SK-N-SH treated with all-trans-retinoic acid at 6 μM for 48 hours (cell line): ENCODE measurements around the gene PHACTR4.

ENCODE experiments used
- ATAC-seq: fragments of 200-7000 bp; cut with Tn5 transposase; 3 replicates; pipeline ENCODE4 v1.9.1; 2020; ENCODE audit warnings: mild to moderate bottlenecking, moderate library complexity
- ARNTL ChIP-seq: fragments of 450-650 bp; formaldehyde crosslinking; IDR thresholded peaks from 2 replicates; pipeline ENCODE4 v1.5.0; 2020; ENCODE audit warnings: low read depth, mild to moderate bottlenecking, moderate library complexity, borderline replicate concordance
- BACH2 ChIP-seq: fragments of 250-450 bp; sonication (Bioruptor Pico); IDR thresholded peaks from 2 replicates; pipeline ENCODE4 v1.9.0; 2021; ENCODE audit warnings: mild to moderate bottlenecking, borderline replicate concordance
- CREB5 ChIP-seq: fragments of 250-450 bp; sonication (Bioruptor Pico); IDR thresholded peaks from 2 replicates; pipeline ENCODE4 v1.5.1; 2020; ENCODE audit warnings: low read depth, mild to moderate bottlenecking, moderate library complexity
- CSDC2 ChIP-seq: fragments of 250-450 bp; sonication (Bioruptor Pico); IDR thresholded peaks from 2 replicates; pipeline ENCODE4 v1.5.0; 2020; ENCODE audit warnings: mild to moderate bottlenecking, moderate library complexity
- CSRNP3 ChIP-seq: fragments of 250-450 bp; sonication (Bioruptor Pico); IDR thresholded peaks from 2 replicates; pipeline ENCODE4 v1.5.1; 2021; ENCODE audit warnings: mild to moderate bottlenecking, moderate library complexity
- ESRRG ChIP-seq: fragments of 250-450 bp; sonication (Bioruptor Pico); IDR thresholded peaks from 2 replicates; pipeline ENCODE4 v1.6.1; 2021; ENCODE audit warnings: mild to moderate bottlenecking
- GLIS3 ChIP-seq: fragments of 250-450 bp; sonication (Bioruptor Pico); IDR thresholded peaks from 2 replicates; pipeline ENCODE4 v1.5.0; 2020; ENCODE audit warnings: mild to moderate bottlenecking, moderate library complexity
- ISL1 ChIP-seq: fragments of 250-450 bp; sonication (Bioruptor Pico); IDR thresholded peaks from 2 replicates; pipeline ENCODE4 v2.1.2; 2022; ENCODE audit warnings: mild to moderate bottlenecking, moderate library complexity
- OSR1 ChIP-seq: fragments of 250-450 bp; sonication (Bioruptor Pico); IDR thresholded peaks from 2 replicates; pipeline ENCODE4 v1.8.0; 2022; ENCODE audit warnings: moderate library complexity, mild to moderate bottlenecking, inconsistent platforms
- PATZ1 ChIP-seq: fragments of 250-450 bp; sonication (Bioruptor Pico); IDR thresholded peaks from 2 replicates; pipeline ENCODE4 v1.8.0; 2020; ENCODE audit warnings: mild to moderate bottlenecking, moderate library complexity, borderline replicate concordance
- POU6F1 ChIP-seq: fragments of 250-450 bp; sonication (Bioruptor Pico); IDR thresholded peaks from 2 replicates; pipeline ENCODE4 v1.8.0; 2021; ENCODE audit warnings: low read depth, mild to moderate bottlenecking, moderate library complexity, borderline replicate concordance
- PPARA ChIP-seq: fragments of 250-450 bp; sonication (Bioruptor Pico); IDR thresholded peaks from 2 replicates; pipeline ENCODE4 v1.5.0; 2020; ENCODE audit warnings: mild to moderate bottlenecking, borderline replicate concordance
- RARB ChIP-seq: fragments of 250-450 bp; sonication (Bioruptor Pico); IDR thresholded peaks from 2 replicates; pipeline ENCODE4 v1.8.0; 2021; ENCODE audit warnings: mild to moderate bottlenecking, moderate library complexity
- TCF4 ChIP-seq: fragments of 250-450 bp; sonication (Bioruptor Pico); IDR thresholded peaks from 2 replicates; pipeline ENCODE4 v1.8.0; 2021; ENCODE audit warnings: mild to moderate bottlenecking, moderate library complexity, borderline replicate concordance
- TOX ChIP-seq: fragments of 250-450 bp; sonication (Bioruptor Pico); IDR thresholded peaks from 2 replicates; pipeline ENCODE4 v1.8.0; 2021; ENCODE audit warnings: mild to moderate bottlenecking, moderate library complexity, borderline replicate concordance
- ZC3H10 ChIP-seq: fragments of 250-450 bp; sonication (Bioruptor Pico); IDR thresholded peaks from 2 replicates; pipeline ENCODE4 v1.5.1; 2021; ENCODE audit warnings: mild to moderate bottlenecking, moderate library complexity
- ZFP30 ChIP-seq: fragments of 450-650 bp; formaldehyde crosslinking; IDR thresholded peaks from 2 replicates; pipeline ENCODE4 v1.5.0; 2022; ENCODE audit warnings: mild to moderate bottlenecking, moderate library complexity
- ZNF565 ChIP-seq: fragments of 450-650 bp; formaldehyde crosslinking; conservative IDR thresholded peaks from 2 replicates; pipeline ENCODE4 v1.5.0; 2020; ENCODE audit warnings: low read depth, mild to moderate bottlenecking, moderate library complexity
- ZNF70 ChIP-seq: fragments of 450-650 bp; formaldehyde crosslinking; IDR thresholded peaks from 2 replicates; pipeline ENCODE4 v1.5.0; 2020; ENCODE audit warnings: mild to moderate bottlenecking, moderate library complexity
- ZNF8 ChIP-seq: fragments of 450-650 bp; formaldehyde crosslinking; IDR thresholded peaks from 2 replicates; pipeline ENCODE4 v1.5.0; 2020; ENCODE audit warnings: mild to moderate bottlenecking, moderate library complexity

PHACTR4 gene

GRCh38 chr1:28516518-28516956 is 147.0 kb downstream of the PHACTR4 start:
- no peak for TF ChIP-seq POU6F1 (CRISPR knock-in tag)
- TF ChIP-seq CSRNP3: no peak
- no peak for TF ChIP-seq ARNTL (CRISPR knock-in tag)
- TF ChIP-seq RARB (CRISPR knock-in tag): no peak
- TF ChIP-seq ZNF8: no peak
- TF ChIP-seq ZC3H10 (CRISPR knock-in tag): no peak
- no peak for TF ChIP-seq TOX (CRISPR knock-in tag)
- no peak for TF ChIP-seq GLIS3 (CRISPR knock-in tag)
- TF ChIP-seq BACH2 (CRISPR knock-in tag): no peak
- no peak for TF ChIP-seq CREB5 (CRISPR knock-in tag)
- TF ChIP-seq ZFP30 (CRISPR knock-in tag): no peak
- TF ChIP-seq OSR1 (CRISPR knock-in tag): no peak
- no peak for TF ChIP-seq TCF4 (CRISPR knock-in tag)
- no peak for TF ChIP-seq PATZ1
- no peak for TF ChIP-seq PPARA (CRISPR knock-in tag)
- TF ChIP-seq CSDC2 (CRISPR knock-in tag): no peak
- no peak for TF ChIP-seq ZNF565 (CRISPR knock-in tag)
- no peak for TF ChIP-seq ISL1 (CRISPR knock-in tag)
- ATAC-seq: peak; percentile 0; the same call in 2 of the 3 replicates

- peak; percentile 15 for ATAC-seq
- TF ChIP-seq POU6F1 (CRISPR knock-in tag) (no peak), CSDC2 (CRISPR knock-in tag) (no peak), BACH2 (CRISPR knock-in tag) (no peak)
These were observed 148.1 kb downstream of the PHACTR4 start for GRCh38 chr1:28517649-28517999.

GRCh38 chr1:28518000-28518744 is 148.6 kb downstream of the PHACTR4 start:
- peak; percentile 98 for TF ChIP-seq PATZ1
- no peak for TF ChIP-seq ZNF8
- no peak for TF ChIP-seq ZNF70
- no peak for TF ChIP-seq ESRRG (CRISPR knock-in tag)
- peak; percentile 67 for ATAC-seq
